ENCODE results near the gene DAD1.

DAD1 gene

DNA sequence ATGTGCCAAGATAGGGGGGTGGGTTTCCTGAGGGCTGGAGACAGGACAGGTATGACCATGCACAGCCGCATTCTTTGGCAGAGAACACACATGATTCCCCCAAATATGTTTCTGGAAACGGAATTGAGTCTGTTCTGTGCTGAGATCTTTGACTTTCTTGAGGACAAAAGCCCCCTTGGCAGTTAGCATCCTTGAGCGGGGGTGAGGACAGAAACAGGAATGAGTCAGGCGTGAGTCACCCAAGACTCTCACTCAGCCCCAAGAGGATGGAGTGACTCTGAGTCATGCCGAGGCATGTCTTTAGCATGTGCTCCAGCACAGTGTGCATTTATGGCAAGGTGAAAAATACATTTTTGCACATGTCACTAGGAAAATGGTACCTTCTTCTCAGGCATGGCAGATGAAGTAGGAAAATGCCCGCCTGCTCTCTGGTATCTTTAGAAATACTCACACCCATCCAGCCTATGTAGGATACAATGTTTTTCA lies 52.1 kb downstream of the DAD1 start:
- peak; percentile 53 to 70 for DNase-seq (ENCODE audit: low read depth in 2 of 2)

GRCh38 chr14:22535916-22536315 lies 53.1 kb downstream of the DAD1 start:
- DNase-seq (ENCODE audit: low read depth in 2 of 2), result no peak

GRCh38 chr14:22535126-22535525 lies 53.9 kb downstream of the DAD1 start:
- DNase-seq (ENCODE audit: low read depth in 2 of 2), result no peak

DNA sequence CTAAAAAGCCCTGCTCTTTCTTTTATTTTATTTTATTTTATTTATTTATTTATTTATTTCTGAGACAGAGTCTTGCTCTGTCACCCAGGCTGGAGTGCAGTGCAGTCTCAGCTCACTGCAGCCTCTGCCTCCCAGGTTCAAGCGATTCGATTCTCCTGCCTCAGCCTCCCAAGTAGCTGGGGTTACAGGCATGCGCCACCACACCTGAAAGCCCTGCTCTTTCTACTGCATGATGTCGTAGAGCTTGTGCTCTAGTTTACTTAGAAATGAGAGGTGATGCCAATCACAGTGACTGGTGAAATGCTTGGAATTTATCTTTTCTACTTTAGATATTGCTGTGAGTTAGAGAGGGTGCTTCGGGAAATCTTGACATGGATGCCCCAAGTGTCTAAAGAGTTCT lies 54.5 kb downstream of the DAD1 start:
- no peak for DNase-seq (ENCODE audit: low read depth in 2 of 2)

DNA sequence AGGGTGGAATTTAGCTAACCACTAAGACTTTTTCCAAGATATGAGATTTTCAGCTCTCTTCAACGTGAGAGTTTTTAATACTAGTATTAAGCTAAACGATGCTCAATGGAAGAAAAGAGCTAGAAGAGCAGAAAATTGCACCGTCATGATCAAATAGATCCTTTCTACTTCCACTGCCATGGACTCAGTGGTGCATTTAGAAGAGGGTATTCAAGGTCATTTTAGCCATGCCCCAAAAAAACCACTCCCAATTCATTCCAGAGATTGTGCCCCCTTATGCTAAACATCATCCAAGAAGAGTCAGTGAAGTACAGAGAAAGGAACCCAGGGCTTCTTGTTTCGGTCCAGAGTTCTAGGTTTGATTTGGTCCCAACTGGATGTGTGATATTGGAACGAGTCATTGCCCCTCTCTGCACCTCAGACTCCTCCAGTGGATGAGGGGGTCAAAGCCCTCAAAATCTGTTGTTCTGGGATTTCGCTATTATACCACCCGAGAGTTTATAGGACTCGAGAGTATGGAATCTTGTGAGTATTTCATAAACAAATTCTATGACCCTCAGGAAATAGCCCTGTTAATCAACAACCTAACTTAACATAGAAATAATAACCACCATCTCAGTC lies 55.2 kb downstream of the DAD1 start:
- no peak for DNase-seq (ENCODE audit: low read depth in 2 of 2)

DNA sequence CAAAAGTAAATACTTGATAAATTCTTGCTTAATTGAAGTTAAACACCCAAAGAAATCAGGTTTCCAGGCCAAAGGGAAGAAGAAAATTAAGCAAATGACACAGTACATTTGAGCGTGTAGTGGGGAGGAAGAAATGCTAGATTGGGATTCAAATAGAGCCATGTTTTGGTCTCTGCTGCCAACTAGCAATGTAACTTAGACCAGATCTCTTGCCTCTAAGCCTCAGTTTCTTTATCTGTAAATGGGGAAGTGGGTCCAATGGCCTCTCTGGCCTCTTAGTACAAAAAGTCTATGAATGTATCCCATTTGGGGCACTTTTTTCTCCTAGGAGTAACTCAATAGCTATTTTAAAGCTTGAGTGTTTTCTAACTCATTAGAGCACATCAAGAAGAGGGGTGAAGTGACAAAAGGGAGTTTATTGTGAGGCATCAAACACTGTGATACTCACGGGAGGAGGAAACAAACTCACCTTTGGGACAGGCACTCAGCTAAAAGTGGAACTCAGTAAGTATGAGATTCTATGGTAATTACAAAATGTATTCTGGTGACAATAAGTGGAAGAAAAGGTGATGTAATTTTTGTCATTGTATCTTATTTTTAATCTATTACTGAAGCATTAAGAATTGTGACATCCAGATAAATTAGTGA lies 55.8 kb downstream of the DAD1 start:
- no peak for DNase-seq (ENCODE audit: low read depth in 2 of 2)

GRCh38 chr14:22532345-22533056 lies 56.5 kb downstream of the DAD1 start:
- DNase-seq (ENCODE audit: low read depth in 2 of 2), result no peak

DNA sequence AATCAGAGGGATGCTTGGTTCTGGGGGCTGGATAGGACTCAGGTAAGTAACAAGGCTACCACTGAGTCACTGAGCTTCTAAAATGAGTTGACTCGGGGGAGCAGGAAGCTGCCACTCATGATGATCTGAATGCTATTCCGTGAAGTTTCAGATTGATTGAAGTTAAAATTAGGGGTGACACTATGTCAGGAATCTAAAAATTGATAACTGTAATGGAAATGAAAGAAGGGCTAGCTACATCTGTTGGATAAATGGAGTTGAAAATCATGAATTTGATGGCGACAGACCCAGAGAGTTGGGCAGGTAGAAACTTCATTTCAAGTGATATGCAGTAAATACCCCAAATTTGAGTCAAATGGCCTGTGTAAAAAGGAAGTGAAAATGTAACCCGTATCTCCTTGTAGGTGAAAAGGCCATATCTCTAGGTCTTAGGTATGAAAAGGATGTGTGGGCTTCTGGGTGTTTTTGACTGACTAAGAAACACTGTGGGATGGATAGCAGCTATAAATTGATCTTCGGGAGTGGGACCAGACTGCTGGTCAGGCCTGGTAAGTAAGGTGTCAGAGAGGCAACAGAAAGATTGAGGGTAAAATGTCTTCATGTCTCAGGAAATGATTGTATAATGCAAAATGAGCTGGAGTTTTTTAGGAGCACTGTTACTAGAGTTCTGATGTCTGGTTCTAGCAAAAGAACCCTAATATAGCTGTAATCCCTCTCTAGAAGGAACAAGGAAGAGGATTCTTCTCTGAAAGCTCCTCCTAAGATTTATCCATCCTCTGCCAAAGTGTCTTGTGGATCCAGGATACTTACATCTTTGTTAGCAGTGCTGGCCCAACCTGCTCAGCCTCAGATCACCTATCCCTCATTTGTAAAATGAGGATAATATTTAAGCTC lies 57.3 kb downstream of the DAD1 start:
- no peak for DNase-seq (ENCODE audit: low read depth in 2 of 2)

DNA sequence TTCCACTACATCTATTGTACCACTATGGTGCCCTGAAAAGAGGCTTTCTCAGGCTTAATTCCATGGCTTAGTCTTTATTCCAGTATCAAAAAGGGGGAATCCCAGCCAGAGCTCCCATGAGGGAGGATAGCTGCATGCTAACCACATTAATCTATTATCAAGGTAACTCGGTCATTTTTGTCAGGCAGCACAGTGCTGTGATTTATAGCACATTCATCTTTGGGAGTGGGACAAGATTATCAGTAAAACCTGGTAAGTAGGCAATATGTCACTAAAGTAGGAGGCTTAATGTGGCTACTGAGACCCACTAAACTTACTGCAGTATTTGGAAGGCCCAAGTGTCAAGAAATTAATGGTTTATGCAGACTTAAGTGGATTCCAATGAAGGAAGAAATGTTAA lies 58.9 kb downstream of the DAD1 start:
- no peak for DNase-seq (ENCODE audit: low read depth in 2 of 2)

GRCh38 chr14:22526744-22527143 lies 62.3 kb downstream of the DAD1 start:
- DNase-seq (ENCODE audit: low read depth in 2 of 2), result no peak

DNA sequence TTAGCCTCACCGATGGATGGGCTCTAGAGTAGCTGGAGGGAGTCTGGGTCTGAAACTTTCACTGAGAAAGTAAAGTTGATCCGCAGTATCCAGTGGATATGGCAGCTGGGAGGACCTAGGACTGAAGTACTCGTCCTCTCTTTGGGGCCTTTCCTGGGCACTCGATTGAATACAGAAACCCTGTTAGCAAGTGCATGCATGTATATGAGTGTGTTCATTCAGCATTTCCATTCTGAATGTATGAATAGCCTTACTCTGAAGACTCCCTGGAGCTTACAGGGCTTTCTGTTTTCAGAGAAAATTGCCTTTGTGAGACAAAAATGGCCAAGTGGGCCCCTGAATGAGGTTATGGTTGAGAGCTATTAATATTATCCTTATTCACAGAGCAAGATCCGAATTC lies 62.8 kb downstream of the DAD1 start:
- no peak for DNase-seq (ENCODE audit: low read depth in 2 of 2)

DNA sequence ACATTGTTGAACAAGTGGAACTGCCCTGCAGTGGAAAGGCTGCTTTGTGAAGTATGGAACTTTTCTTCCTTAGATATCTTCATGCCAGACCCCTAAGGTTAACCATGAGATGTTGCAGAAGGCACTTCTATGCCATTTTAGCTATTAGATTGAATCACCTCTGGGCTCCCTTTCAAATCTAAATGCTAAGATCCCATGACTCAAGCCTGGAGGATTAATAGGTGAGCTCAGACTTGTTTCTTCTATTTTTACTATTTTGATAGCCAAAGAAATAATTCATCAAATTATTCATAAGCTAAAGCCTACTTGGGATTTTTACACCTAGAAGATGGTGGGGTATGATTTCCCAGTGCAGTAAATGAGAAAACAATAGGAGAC lies 64.3 kb downstream of the DAD1 start:
- DNase-seq (ENCODE audit: low read depth in 2 of 2), result no peak

GRCh38 chr14:22524115-22524783 lies 64.8 kb downstream of the DAD1 start:
- DNase-seq (ENCODE audit: low read depth in 2 of 2), result no peak

DNA sequence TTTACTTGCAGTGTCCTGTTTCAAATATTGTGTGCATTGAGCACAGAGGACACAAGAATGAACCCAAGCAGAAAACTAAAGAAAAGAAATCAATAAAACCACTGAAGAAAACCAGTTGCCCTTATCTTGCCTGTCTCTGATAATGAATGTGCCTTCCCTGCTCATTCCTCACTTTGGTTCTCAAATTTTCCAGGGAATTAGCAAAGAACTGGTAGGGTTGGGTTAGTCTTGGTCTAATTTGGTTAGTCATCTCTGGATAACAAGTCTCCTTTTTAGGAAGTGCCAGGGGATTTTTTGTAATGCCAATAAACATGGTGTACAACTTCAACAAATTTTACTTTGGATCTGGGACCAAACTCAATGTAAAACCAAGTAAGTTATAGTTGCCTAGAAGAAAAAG lies 65.7 kb downstream of the DAD1 start:
- no peak for DNase-seq (ENCODE audit: low read depth in 2 of 2)

GRCh38 chr14:22522466-22522957 lies 66.5 kb downstream of the DAD1 start:
- no peak for DNase-seq (ENCODE audit: low read depth in 2 of 2)

DNA sequence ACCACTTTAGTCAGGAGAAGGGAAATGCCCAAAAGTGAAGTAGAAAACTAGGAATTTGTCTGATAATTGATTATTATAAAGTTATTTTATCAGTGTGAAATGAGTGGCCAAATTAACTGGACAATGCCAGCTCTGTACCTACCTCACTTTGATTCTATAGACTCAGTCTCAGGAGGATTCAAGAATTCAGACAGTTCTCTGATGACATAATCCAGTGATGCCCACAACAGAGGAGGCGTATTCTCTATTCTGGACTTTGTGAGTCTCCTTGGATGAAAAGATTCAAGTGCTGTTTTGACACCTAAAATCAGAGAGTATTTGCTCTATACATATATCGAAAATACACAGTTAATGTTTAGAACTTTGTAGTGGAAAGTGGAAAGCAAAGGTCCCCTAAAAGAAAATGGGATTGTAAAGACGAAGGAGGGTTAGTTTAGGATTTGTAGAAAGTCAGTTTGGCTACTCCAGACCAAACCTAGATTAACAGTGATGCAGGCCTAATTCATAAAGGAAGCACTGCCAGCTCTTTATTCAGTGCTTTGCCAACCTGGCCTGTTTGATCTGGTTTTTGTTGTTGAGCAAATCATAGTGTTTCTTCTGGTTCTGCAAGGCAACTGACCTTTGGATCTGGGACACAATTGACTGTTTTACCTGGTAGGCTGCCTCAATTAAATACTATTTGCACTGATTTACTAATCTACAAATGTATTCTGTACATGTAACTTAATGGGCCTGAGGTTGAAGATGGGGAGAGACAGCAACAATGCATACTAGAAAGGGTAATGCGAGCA lies 67.4 kb downstream of the DAD1 start:
- DNase-seq (ENCODE audit: low read depth in 2 of 2), result no peak

- DNase-seq (ENCODE audit: low read depth in 2 of 2), result no peak
These were observed 68.2 kb downstream of the DAD1 start for GRCh38 chr14:22520796-22521195.

- no peak for DNase-seq (ENCODE audit: low read depth in 2 of 2)
These were observed 68.9 kb downstream of the DAD1 start for GRCh38 chr14:22519877-22520685.

DNA sequence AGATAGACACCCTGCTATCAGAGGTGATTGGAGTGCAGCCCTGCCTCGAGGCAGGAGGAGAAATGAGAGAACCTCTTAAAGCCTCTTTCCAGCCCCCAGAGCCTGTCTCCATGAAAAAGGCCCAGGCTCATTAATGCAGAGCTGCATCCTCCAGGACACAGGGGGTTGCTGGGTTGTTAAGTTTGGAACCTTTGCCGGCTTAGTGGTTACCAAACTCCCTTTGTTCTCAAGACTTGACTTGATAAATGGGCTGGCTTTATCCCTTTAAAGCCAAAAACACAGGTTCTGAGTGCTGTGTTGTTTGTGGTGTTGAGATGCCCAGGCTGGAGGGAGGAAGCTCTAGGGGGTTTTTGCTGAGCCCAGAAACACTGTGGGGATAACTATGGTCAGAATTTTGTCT lies 71.0 kb downstream of the DAD1 start:
- DNase-seq (ENCODE audit: low read depth in 2 of 2), result no peak

All from stimulated activated CD8-positive, alpha-beta memory T cell treated with anti-CD3 and anti-CD28 coated beads, Interleukin-2, amount 100 ng/mL, for 1 hour (primary cell).